GM18507 (cell line): ENCODE results near the gene DPYSL4.

ENCODE experiments used
- DNase-seq: peaks from one replicate; pipeline ENCODE4 v3.0.0; 2011; ENCODE audit warnings: low read depth; ENCODE audit not compliant: insufficient read length; ENCODE audit errors: extremely low spot score
- FAIRE-seq: peaks from 2 replicates; lab custom pipeline; 2011; peaks lifted over from hg19 to GRCh38; lab: Jason Lieb, UNC

The DPYSL4 gene

GRCh38 chr10:132232981-132233380 is 46.2 kb downstream of the DPYSL4 start:
- no peak for FAIRE-seq
- DNase-seq, result no peak

- DNase-seq, result no peak
These were observed 46.8 kb downstream of the DPYSL4 start for GRCh38 chr10:132233501-132234085.

GRCh38 chr10:132234860-132235259 is 48.1 kb downstream of the DPYSL4 start:
- DNase-seq (no peak), FAIRE-seq (no peak)

More at GRCh38 chr10:132233501-132234085, 46.8 kb downstream of the DPYSL4 start:
- FAIRE-seq, result no peak

- no peak for DNase-seq
- no peak for FAIRE-seq
These were observed 49.4 kb downstream of the DPYSL4 start for GRCh38 chr10:132236161-132236560.

GRCh38 chr10:132236881-132237280 is 50.1 kb downstream of the DPYSL4 start:
- FAIRE-seq (no peak), DNase-seq (no peak)

GRCh38 chr10:132237396-132237795 is 50.6 kb downstream of the DPYSL4 start:
- no peak for DNase-seq
- no peak for FAIRE-seq

- FAIRE-seq, result no peak
- DNase-seq, result no peak
These were observed 51.1 kb downstream of the DPYSL4 start for GRCh38 chr10:132237871-132238270.

GRCh38 chr10:132238371-132239125 is 51.8 kb downstream of the DPYSL4 start:
- no peak for DNase-seq
- FAIRE-seq, result no peak

- DNase-seq (no peak), FAIRE-seq (no peak)
These were observed 52.6 kb downstream of the DPYSL4 start for GRCh38 chr10:132239126-132240031.

- no peak for FAIRE-seq
These were observed 53.4 kb downstream of the DPYSL4 start for GRCh38 chr10:132240156-132240555.

GRCh38 chr10:132240581-132240980 is 53.8 kb downstream of the DPYSL4 start:
- DNase-seq, result no peak
- no peak for FAIRE-seq

More at GRCh38 chr10:132240156-132240555, 53.4 kb downstream of the DPYSL4 start:
- DNase-seq, result no peak

GRCh38 chr10:132241086-132241485 is 54.3 kb downstream of the DPYSL4 start:
- DNase-seq (no peak), FAIRE-seq (no peak)

- FAIRE-seq, result no peak
- DNase-seq, result no peak
These were observed 54.7 kb downstream of the DPYSL4 start for GRCh38 chr10:132241496-132241895.

GRCh38 chr10:132242103-132242840 is 55.5 kb downstream of the DPYSL4 start:
- DNase-seq (no peak), FAIRE-seq (no peak)

GRCh38 chr10:132243141-132243540 is 56.4 kb downstream of the DPYSL4 start:
- no peak for DNase-seq
- FAIRE-seq, result no peak

GRCh38 chr10:132243626-132244025 is 56.9 kb downstream of the DPYSL4 start:
- no peak for DNase-seq
- no peak for FAIRE-seq

- no peak for DNase-seq
- no peak for FAIRE-seq
These were observed 58.3 kb downstream of the DPYSL4 start for GRCh38 chr10:132245056-132245455.

GRCh38 chr10:132246296-132246695 is 59.5 kb downstream of the DPYSL4 start:
- FAIRE-seq (no peak), DNase-seq (no peak)

GRCh38 chr10:132247943-132248342 is 61.2 kb downstream of the DPYSL4 start:
- FAIRE-seq (no peak), DNase-seq (no peak)
